ENCODE data around the gene GABRB1.

DNA sequence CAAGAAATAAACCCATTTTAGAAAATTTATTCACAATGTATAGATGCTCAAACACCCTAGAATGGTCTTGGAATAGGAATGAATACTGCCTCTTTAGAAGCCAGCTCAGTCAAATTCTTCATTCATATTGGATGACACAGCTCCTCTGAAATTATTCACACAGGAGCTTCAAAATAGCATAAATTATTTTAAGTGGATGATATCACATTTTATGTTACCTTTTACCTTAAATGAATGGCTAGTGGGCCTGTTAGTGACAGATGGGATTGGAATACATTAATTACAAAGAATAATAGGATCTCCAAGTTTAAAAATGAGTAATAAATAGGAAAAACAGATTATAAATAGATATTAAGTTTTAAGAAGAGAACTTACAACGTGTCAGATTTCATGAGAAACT is 184.4 kb downstream of the GABRB1 start:
- TF ChIP-seq, protein P1, sequence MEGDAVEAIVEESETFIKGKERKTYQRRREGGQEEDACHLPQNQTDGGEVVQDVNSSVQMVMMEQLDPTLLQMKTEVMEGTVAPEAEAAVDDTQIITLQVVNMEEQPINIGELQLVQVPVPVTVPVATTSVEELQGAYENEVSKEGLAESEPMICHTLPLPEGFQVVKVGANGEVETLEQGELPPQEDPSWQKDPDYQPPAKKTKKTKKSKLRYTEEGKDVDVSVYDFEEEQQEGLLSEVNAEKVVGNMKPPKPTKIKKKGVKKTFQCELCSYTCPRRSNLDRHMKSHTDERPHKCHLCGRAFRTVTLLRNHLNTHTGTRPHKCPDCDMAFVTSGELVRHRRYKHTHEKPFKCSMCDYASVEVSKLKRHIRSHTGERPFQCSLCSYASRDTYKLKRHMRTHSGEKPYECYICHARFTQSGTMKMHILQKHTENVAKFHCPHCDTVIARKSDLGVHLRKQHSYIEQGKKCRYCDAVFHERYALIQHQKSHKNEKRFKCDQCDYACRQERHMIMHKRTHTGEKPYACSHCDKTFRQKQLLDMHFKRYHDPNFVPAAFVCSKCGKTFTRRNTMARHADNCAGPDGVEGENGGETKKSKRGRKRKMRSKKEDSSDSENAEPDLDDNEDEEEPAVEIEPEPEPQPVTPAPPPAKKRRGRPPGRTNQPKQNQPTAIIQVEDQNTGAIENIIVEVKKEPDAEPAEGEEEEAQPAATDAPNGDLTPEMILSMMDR (IDR thresholded peaks at IDR 0.05): no peak
- TF ChIP-seq POLR2A (IDR thresholded peaks at IDR 0.05): no peak

All from adrenal gland (tissue), 5 donors.